H1 (cell line): ENCODE data around the gene NOL12. TPM values are rescaled to one million over a fixed set of nuclear protein-coding genes. Genes with fewer than 3 reads are reported as not detected.

Experiments
- SIRT6 ChIP-seq: IDR thresholded peaks from one replicate; pipeline ENCODE4 v1.7.1; 2012; ENCODE audit warnings: low read length, inconsistent platforms
- polyA plus RNA-seq, 7 experiments: library from polyadenylated mRNA; depleted of rRNA in 3 of 7; stranded (reverse) in 5 of 7; unstranded in 2 of 7; fragments of >200 nt in 5 of 7; fragments of 200-250 nt in 2 of 7; gene quantifications; 1 replicate in 5 of 7; 2 replicates in 1 of 7; 4 replicates in 1 of 7; pipeline versions ENCODE4 v1.2.1 to v1.2.3, GENCODE V29; 2011 to 2013; ENCODE audit warnings: missing spikeins in 2 of 7, mixed read lengths in 2 of 7
- total RNA-seq: library from RNA; stranded (reverse); fragmentation: NEBNext Ultra II Directional; extraction: Animal tissue kit (Norgen Biotek cat#: 25700); gene quantifications from 2 replicates; pipeline ENCODE4 v1.2.1, GENCODE V29; 2021
- TF ChIP-seq, protein P1 (sequence below): fragments of 300-600 bp; sonication (generic); IDR thresholded peaks from 2 replicates; pipeline ENCODE4 v1.7.1; 2012; ENCODE audit warnings: low read length, moderate library complexity, mild to moderate bottlenecking, inconsistent platforms; ENCODE audit not compliant: insufficient replicate concordance

Gene NOL12
- total and polyA plus RNA-seq, 2 of the 8 experiments (the other 6 are each of a cell fraction or from before 2014, with no cell fraction given), result 25.3 to 28.3 TPM

DNA sequence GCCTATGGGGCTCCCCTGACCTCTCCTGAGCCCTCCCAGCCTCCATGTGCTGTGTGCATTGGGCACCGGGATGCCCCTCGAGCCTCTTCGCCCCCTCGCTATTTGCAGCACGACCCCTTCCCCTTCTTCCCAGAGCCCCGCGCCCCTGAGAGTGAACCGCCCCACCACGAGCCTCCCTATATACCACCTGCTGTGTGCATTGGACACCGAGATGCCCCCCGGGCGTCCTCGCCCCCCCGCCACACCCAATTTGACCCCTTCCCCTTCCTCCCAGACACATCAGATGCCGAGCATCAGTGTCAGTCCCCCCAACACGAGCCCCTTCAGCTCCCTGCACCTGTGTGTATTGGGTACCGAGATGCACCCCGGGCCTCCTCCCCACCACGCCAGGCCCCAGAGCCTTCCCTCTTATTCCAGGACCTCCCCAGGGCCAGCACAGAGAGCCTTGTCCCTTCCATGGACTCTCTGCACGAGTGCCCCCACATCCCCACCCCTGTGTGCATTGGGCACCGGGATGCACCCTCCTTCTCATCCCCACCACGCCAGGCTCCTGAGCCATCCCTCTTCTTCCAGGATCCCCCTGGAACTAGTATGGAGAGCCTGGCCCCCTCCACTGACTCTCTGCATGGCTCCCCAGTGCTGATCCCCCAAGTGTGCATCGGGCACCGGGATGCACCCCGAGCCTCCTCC lies 39.6 kb downstream of the NOL12 start (continued):
- TF ChIP-seq, protein P1, sequence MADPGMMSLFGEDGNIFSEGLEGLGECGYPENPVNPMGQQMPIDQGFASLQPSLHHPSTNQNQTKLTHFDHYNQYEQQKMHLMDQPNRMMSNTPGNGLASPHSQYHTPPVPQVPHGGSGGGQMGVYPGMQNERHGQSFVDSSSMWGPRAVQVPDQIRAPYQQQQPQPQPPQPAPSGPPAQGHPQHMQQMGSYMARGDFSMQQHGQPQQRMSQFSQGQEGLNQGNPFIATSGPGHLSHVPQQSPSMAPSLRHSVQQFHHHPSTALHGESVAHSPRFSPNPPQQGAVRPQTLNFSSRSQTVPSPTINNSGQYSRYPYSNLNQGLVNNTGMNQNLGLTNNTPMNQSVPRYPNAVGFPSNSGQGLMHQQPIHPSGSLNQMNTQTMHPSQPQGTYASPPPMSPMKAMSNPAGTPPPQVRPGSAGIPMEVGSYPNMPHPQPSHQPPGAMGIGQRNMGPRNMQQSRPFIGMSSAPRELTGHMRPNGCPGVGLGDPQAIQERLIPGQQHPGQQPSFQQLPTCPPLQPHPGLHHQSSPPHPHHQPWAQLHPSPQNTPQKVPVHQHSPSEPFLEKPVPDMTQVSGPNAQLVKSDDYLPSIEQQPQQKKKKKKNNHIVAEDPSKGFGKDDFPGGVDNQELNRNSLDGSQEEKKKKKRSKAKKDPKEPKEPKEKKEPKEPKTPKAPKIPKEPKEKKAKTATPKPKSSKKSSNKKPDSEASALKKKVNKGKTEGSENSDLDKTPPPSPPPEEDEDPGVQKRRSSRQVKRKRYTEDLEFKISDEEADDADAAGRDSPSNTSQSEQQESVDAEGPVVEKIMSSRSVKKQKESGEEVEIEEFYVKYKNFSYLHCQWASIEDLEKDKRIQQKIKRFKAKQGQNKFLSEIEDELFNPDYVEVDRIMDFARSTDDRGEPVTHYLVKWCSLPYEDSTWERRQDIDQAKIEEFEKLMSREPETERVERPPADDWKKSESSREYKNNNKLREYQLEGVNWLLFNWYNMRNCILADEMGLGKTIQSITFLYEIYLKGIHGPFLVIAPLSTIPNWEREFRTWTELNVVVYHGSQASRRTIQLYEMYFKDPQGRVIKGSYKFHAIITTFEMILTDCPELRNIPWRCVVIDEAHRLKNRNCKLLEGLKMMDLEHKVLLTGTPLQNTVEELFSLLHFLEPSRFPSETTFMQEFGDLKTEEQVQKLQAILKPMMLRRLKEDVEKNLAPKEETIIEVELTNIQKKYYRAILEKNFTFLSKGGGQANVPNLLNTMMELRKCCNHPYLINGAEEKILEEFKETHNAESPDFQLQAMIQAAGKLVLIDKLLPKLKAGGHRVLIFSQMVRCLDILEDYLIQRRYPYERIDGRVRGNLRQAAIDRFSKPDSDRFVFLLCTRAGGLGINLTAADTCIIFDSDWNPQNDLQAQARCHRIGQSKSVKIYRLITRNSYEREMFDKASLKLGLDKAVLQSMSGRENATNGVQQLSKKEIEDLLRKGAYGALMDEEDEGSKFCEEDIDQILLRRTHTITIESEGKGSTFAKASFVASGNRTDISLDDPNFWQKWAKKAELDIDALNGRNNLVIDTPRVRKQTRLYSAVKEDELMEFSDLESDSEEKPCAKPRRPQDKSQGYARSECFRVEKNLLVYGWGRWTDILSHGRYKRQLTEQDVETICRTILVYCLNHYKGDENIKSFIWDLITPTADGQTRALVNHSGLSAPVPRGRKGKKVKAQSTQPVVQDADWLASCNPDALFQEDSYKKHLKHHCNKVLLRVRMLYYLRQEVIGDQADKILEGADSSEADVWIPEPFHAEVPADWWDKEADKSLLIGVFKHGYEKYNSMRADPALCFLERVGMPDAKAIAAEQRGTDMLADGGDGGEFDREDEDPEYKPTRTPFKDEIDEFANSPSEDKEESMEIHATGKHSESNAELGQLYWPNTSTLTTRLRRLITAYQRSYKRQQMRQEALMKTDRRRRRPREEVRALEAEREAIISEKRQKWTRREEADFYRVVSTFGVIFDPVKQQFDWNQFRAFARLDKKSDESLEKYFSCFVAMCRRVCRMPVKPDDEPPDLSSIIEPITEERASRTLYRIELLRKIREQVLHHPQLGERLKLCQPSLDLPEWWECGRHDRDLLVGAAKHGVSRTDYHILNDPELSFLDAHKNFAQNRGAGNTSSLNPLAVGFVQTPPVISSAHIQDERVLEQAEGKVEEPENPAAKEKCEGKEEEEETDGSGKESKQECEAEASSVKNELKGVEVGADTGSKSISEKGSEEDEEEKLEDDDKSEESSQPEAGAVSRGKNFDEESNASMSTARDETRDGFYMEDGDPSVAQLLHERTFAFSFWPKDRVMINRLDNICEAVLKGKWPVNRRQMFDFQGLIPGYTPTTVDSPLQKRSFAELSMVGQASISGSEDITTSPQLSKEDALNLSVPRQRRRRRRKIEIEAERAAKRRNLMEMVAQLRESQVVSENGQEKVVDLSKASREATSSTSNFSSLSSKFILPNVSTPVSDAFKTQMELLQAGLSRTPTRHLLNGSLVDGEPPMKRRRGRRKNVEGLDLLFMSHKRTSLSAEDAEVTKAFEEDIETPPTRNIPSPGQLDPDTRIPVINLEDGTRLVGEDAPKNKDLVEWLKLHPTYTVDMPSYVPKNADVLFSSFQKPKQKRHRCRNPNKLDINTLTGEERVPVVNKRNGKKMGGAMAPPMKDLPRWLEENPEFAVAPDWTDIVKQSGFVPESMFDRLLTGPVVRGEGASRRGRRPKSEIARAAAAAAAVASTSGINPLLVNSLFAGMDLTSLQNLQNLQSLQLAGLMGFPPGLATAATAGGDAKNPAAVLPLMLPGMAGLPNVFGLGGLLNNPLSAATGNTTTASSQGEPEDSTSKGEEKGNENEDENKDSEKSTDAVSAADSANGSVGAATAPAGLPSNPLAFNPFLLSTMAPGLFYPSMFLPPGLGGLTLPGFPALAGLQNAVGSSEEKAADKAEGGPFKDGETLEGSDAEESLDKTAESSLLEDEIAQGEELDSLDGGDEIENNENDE, result no peak
- no peak for TF ChIP-seq SIRT6
